MM.1S (cell line): ENCODE data around the gene PTPRD.

Experiments used
- CTCF ChIP-seq: fragments of 300-600 bp; sonication (generic); IDR thresholded peaks from 2 replicates; pipeline ENCODE4 v1.5.1; 2016; ENCODE audit warnings: antibody characterized with exemption, low read length, mixed read lengths
- EZH2phosphoT487 ChIP-seq: fragments of 300-600 bp; sonication (generic); IDR thresholded peaks from 2 replicates; pipeline ENCODE4 v1.6.1; 2018; ENCODE audit warnings: antibody characterized with exemption, low read length

DNA sequence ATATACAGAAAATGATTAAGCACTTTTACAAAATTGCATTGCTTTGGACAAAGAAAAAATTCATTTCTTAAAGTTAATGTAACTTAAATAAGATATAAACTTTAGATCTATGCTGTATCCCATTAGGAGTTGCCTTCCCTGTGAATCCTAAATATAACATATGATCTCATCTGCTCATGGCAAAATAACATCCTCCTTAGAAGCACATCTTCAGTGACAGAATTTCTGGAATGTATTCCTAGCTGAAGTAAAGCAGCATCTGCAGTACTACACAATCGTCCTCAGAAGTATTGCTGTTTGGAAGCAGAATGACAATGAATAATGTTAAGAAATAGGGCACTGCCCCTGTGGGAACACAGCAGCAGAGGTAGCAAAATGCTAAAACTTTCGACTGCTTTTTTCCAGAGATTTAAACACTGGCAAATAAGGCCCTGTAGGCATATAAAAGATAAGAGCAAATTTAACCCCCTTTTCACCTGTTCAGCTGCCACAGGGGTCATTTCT lies 571.0 kb downstream of the PTPRD start:
- TF ChIP-seq CTCF (no peak), EZH2phosphoT487 (no peak)
